ENCODE results near the gene RAB4B. TPM values are rescaled to one million over a fixed set of nuclear protein-coding genes. Genes with fewer than 3 reads are reported as not detected.
"Not testable (repeated sequence)": the region's sequence is repeated elsewhere in the genome, so short reads cannot be mapped to it uniquely, and the experiment has no call there.

Gene RAB4B
- total RNA-seq, 2 donors from 2014 or later = 20.4 to 23.3 TPM

- H3K27me3 ChIP-seq = no peaks in the 10 kb centered on the region
- H3K27ac ChIP-seq = peak overlapping the region; percentile 78 to 83 (median 81)
- no peaks in the 10 kb centered on the region for H3K36me3 ChIP-seq (replicated peaks in 1 of 2; ENCODE audit: insufficient read depth in 1 of 2, low read depth in 2 of 2)
- intact Hi-C loops (cut with DNase I) = no loop called here
- 83 to 87% methylated on average over 8 to 22 of the region's 22 CpGs for WGBS, 2 donors
- peak in 1 of 4 donors; percentile 14 for DNase-seq
- no peaks in the 10 kb centered on the region for H3K9me3 ChIP-seq
- no peak overlapping the region for H3K4me3 ChIP-seq
- no peak for ATAC-seq
- no peak for TF ChIP-seq POLR2A (IDR thresholded peaks at IDR 0.05)
- TF ChIP-seq CTCF (IDR thresholded peaks at IDR 0.05) = no peak
- H3K4me1 ChIP-seq = peaks cover 46% of the 10 kb centered on the region
These were observed 44.1 kb downstream of the RAB4B start for GRCh38 chr19:40822161-40822560.

DNA sequence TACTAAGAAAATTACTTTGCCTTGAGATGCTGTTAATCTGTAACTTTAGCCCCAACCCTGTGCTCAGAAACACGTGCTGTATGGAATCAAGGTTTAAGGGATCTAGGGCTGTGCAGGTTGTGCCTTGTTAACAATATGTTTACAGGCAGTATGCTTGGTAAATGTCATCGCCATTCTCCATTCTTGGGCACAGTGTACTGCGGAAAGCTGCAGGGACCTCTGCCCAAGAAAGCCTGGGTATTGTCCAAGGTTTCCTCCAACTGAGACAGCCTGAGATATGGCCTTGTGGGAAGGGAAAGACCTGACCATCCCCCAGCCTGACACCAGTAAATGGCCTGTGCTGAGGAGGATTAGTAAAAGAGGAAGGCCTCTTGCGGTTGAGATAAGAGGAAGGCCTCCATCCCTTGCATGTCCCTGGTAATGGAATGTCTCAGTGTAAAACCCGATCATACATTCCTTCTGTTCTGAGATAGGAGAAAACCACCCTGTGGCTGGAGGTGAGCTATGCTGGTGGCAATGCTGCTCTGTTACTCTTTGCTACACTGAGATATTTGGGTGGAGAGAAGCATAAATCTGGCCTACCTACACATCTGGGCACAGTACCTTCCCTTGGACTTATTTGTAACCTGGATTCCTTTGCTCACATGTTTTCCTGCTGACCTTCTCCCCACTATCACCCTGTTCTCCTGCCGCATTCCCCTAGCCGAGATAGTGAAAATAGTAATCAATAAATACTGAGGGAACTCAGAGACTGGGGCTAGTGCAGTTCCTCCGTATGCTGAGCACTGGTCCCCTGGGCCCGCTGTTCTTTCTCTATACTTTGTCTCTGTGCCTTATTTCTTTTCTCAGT is 44.9 kb downstream of the RAB4B start:
- H3K4me3 ChIP-seq; H3K9me3 ChIP-seq; intact Hi-C loops (cut with DNase I); H3K36me3 ChIP-seq (replicated peaks in 1 of 2; ENCODE audit: insufficient read depth in 1 of 2, low read depth in 2 of 2); H3K27me3 ChIP-seq: not testable (repeated sequence)
- TF ChIP-seq CTCF (IDR thresholded peaks at IDR 0.05) (peak in 2 of 7 experiments; percentile 7 to 22), POLR2A (IDR thresholded peaks at IDR 0.05) (peak in 1 of 3 donors; percentile 12)
- ATAC-seq = peak; percentile 24
- Histone ChIP-seq H3K27ac (peak overlapping the region; percentile 78 to 83 (median 81)), H3K4me1 (peaks cover 46% of the 10 kb centered on the region)
- peak in 3 of 4 donors; percentile 62 to 74 (median 68) for DNase-seq
- 13 to 23% methylated on average over 9 of the region's 9 CpGs for WGBS, 2 donors

DNA sequence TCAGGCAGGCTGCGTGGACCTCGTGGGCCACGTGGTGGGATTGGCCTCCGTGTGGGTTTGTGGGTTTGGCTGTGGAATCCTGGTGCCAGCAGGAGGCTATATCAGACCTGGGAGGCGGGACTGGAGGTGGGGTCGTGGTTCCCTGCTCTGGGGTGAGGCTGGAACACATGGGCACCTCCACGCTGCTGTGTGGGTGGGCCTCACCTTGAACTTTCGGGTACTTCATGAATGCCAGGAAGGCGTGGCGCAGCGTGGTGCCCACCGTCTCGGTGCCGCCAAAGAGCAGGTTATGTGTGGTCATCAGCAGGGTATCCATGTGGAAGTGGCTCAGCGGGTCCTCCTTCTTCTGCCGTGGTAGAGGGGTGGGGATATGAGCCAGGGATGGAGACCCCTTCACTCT is 46.9 kb downstream of the RAB4B start:
- 85 to 93% methylated on average over 5 to 16 of the region's 16 CpGs for WGBS, 2 donors
- intact Hi-C loops (cut with DNase I); H3K27ac ChIP-seq; H3K4me3 ChIP-seq; ATAC-seq; DNase-seq; H3K36me3 ChIP-seq (replicated peaks in 1 of 2; ENCODE audit: insufficient read depth in 1 of 2, low read depth in 2 of 2); H3K9me3 ChIP-seq; H3K27me3 ChIP-seq: not testable (repeated sequence)
- peaks cover 31% of the 10 kb centered on the region for H3K4me1 ChIP-seq

GRCh38 chr19:40825460-40826095 is 47.5 kb downstream of the RAB4B start:
- H3K4me1 ChIP-seq = peaks cover 31% of the 10 kb centered on the region
- 80 to 84% methylated on average over 1 to 4 of the region's 6 CpGs for WGBS, 2 donors
- H3K27me3 ChIP-seq; H3K9me3 ChIP-seq; H3K36me3 ChIP-seq (replicated peaks in 1 of 2; ENCODE audit: insufficient read depth in 1 of 2, low read depth in 2 of 2); H3K27ac ChIP-seq; ATAC-seq; DNase-seq; H3K4me3 ChIP-seq; intact Hi-C loops (cut with DNase I): not testable (repeated sequence)

DNA sequence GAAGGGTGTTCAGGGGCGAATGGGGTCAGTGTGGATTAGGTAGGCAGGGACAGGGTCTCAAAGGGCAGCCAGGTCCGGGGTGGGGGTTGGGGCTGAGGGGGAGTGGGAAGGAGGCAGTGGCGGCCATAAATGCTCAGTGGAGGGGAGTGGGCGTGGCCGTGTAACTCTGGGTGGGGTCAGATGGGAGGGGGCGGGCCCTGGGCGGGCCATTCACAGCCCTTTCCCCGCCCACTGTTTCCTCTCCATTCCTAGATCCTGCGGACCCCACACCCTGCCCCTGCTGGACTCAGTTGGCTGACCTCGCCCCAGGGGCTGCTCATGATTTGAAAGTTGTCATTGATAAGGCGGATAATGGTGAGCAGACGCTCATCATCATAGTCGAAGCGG is 48.3 kb downstream of the RAB4B start:
- 90 to 94% methylated on average over 7 to 8 of the region's 14 CpGs for WGBS, 2 donors
- ATAC-seq; H3K4me3 ChIP-seq; H3K27me3 ChIP-seq; H3K27ac ChIP-seq; DNase-seq; H3K36me3 ChIP-seq (replicated peaks in 1 of 2; ENCODE audit: insufficient read depth in 1 of 2, low read depth in 2 of 2); H3K9me3 ChIP-seq; intact Hi-C loops (cut with DNase I): not testable (repeated sequence)
- peaks cover 32% of the 10 kb centered on the region for H3K4me1 ChIP-seq

GRCh38 chr19:40826699-40827385 is 48.8 kb downstream of the RAB4B start:
- H3K27ac ChIP-seq; H3K27me3 ChIP-seq; H3K9me3 ChIP-seq; H3K4me3 ChIP-seq; ATAC-seq; DNase-seq; intact Hi-C loops (cut with DNase I); H3K36me3 ChIP-seq (replicated peaks in 1 of 2; ENCODE audit: insufficient read depth in 1 of 2, low read depth in 2 of 2): not testable (repeated sequence)
- 78 to 93% methylated on average over 23 to 29 of the region's 29 CpGs for WGBS, 2 donors
- H3K4me1 ChIP-seq = peaks cover 36% of the 10 kb centered on the region

Measured in body of pancreas (tissue), 4 donors.